Liver (tissue), 9 donors: ENCODE measurements around the gene GBA3. TPM values are rescaled to one million over a fixed set of nuclear protein-coding genes. Genes with fewer than 3 reads are reported as not detected.

Experiments used
- DNase-seq: peaks from one replicate; pipeline ENCODE4 v3.0.0-alpha.2; 2017; ENCODE audit warnings: low spot score
- H3K27ac ChIP-seq, 2 donors: one replicate each; pipeline ENCODE4 v1.7.0; 2013; ENCODE audit warnings: inconsistent platforms in 2 of 2, low read length in 2 of 2, control low read depth in 1 of 2, low read depth in 1 of 2, mild to moderate bottlenecking in 1 of 2
- H3K27me3 ChIP-seq, 4 donors: one replicate each; pipeline versions ENCODE4 v1.6.1 to v1.7.0; 2013; ENCODE audit warnings: low read length in 3 of 4, inconsistent platforms in 1 of 4, mild to moderate bottlenecking in 1 of 4, moderate library complexity in 1 of 4; ENCODE audit not compliant: control insufficient read depth in 4 of 4, insufficient read depth in 4 of 4
- H3K36me3 ChIP-seq, 4 donors: one replicate each; pipeline versions ENCODE4 v1.6.1 to v1.7.0; 2013; ENCODE audit warnings: low read length in 3 of 4, mild to moderate bottlenecking in 3 of 4, low read depth in 1 of 4, moderate library complexity in 1 of 4; ENCODE audit not compliant: control insufficient read depth in 4 of 4, insufficient read depth in 3 of 4
- H3K4me1 ChIP-seq, 4 donors: one replicate each; pipeline versions ENCODE4 v1.6.1 to v1.7.0; 2013; ENCODE audit warnings: low read length in 3 of 4, mild to moderate bottlenecking in 3 of 4, moderate library complexity in 1 of 4; ENCODE audit not compliant: control insufficient read depth in 4 of 4, insufficient read depth in 4 of 4
- H3K4me3 ChIP-seq, 3 donors: one replicate each; pipeline versions ENCODE4 v1.6.1 to v1.7.0; 2013; ENCODE audit warnings: low read length in 3 of 3, control low read depth in 1 of 3, low read depth in 1 of 3, mild to moderate bottlenecking in 1 of 3
- H3K9ac ChIP-seq, 2 donors: one replicate each; pipeline ENCODE4 v1.7.0; 2013; ENCODE audit warnings: low read length in 2 of 2, mild to moderate bottlenecking in 2 of 2, moderate library complexity in 2 of 2, control low read depth in 1 of 2, low read depth in 1 of 2
- H3K9me3 ChIP-seq, 4 donors: one replicate each; pipeline versions ENCODE4 v1.6.1 to v1.7.0; 2013; ENCODE audit warnings: low read length in 3 of 4; ENCODE audit not compliant: control insufficient read depth in 4 of 4
- EGR1 ChIP-seq, 2 donors: IDR thresholded peaks; 2 replicates each; pipeline ENCODE4 v1.6.1; 2016 to 2018; ENCODE audit warnings: antibody characterized with exemption in 2 of 2, low read depth in 2 of 2
- FOXA1 ChIP-seq: IDR thresholded peaks from 2 replicates; pipeline ENCODE4 v1.6.1; 2016; ENCODE audit warnings: antibody characterized with exemption
- FOXA2 ChIP-seq: IDR thresholded peaks from 2 replicates; pipeline ENCODE4 v1.6.1; 2016; ENCODE audit warnings: antibody characterized with exemption
- GABPA ChIP-seq, 2 donors: IDR thresholded peaks in 1 of 2; conservative IDR thresholded peaks in 1 of 2; 2 replicates each; pipeline ENCODE4 v1.6.1; 2016; ENCODE audit warnings: antibody characterized with exemption in 2 of 2, mild to moderate bottlenecking in 1 of 2, moderate library complexity in 1 of 2
- HNF4A ChIP-seq, 2 donors: conservative IDR thresholded peaks; 2 replicates each; pipeline ENCODE4 v1.6.1; 2016; ENCODE audit warnings: antibody characterized with exemption in 2 of 2, mild to moderate bottlenecking in 2 of 2
- HNF4G ChIP-seq: IDR thresholded peaks from 2 replicates; pipeline ENCODE4 v1.6.1; 2016; ENCODE audit warnings: antibody characterized with exemption
- JUND ChIP-seq, 2 donors: IDR thresholded peaks; 2 replicates each; pipeline ENCODE4 v1.6.1; 2016; ENCODE audit warnings: antibody characterized with exemption in 2 of 2
- NR2F2 ChIP-seq: IDR thresholded peaks from 2 replicates; pipeline ENCODE4 v1.6.1; 2016; ENCODE audit warnings: antibody characterized with exemption
- RAD21 ChIP-seq, 2 donors: IDR thresholded peaks; 2 replicates each; pipeline ENCODE4 v1.6.1; 2016; ENCODE audit warnings: antibody characterized with exemption in 2 of 2, mild to moderate bottlenecking in 2 of 2
- RXRA ChIP-seq, 2 donors: IDR thresholded peaks; 2 replicates each; pipeline ENCODE4 v1.6.1; 2017 to 2018; ENCODE audit warnings: antibody characterized with exemption in 2 of 2, mild to moderate bottlenecking in 1 of 2
- SP1 ChIP-seq: IDR thresholded peaks from 2 replicates; pipeline ENCODE4 v1.6.1; 2018; ENCODE audit warnings: antibody characterized with exemption, mild to moderate bottlenecking
- TAF1 ChIP-seq: conservative IDR thresholded peaks from 2 replicates; pipeline ENCODE4 v1.6.1; 2016; ENCODE audit warnings: antibody characterized with exemption, mild to moderate bottlenecking
- YY1 ChIP-seq: IDR thresholded peaks from 2 replicates; pipeline ENCODE4 v1.6.1; 2016; ENCODE audit warnings: antibody characterized with exemption, mild to moderate bottlenecking
- WGBS: extraction: QIAGEN DNeasy Blood & Tissue Kit; methylation state at CpG from one replicate; pipeline ENCODE4 v1.1.7; 2013; 5-methylcytosine and 5-hydroxymethylcytosine counted together
- polyA plus RNA-seq, 2 donors: library from polyadenylated mRNA; stranded (reverse) in 1 of 2; unstranded in 1 of 2; fragments of 200-250 nt in 1 of 2; fragments of >200 nt in 1 of 2; fragmentation: Nextera tagmentation in 1 of 2; extraction: Ambion mirVana in 1 of 2; gene quantifications; one replicate each; pipeline versions ENCODE4 v1.2.1 to v1.2.3, GENCODE V29; 2013 to 2015
- total RNA-seq, 2 donors: library from RNA; depleted of rRNA; stranded (reverse); fragments of >200 nt; gene quantifications; one replicate each; pipeline ENCODE4 v1.2.3, GENCODE V29; 2014
- TF ChIP-seq, protein P1 (sequence below): IDR thresholded peaks from 2 replicates; pipeline ENCODE4 v1.6.1; 2016; ENCODE audit warnings: antibody characterized with exemption
- TF ChIP-seq, protein P2 (sequence below): fragments of 150-350 bp; IDR thresholded peaks from 2 replicates; pipeline ENCODE4 v1.5.1; 2017; ENCODE audit warnings: improper control_type of control experiment, low read depth, low read length; ENCODE audit not compliant: missing input control
- TF ChIP-seq, protein P3 (sequence below): IDR thresholded peaks from 2 replicates; pipeline ENCODE4 v1.6.1; 2016; ENCODE audit warnings: antibody characterized with exemption
- TF ChIP-seq, protein P4 (sequence below): IDR thresholded peaks from 2 replicates; pipeline ENCODE4 v1.6.1; 2016; ENCODE audit warnings: antibody characterized with exemption, mild to moderate bottlenecking
- donor health status: healthy.
- donor health status: healthy.
- donor health status: healthy.
- donor health status: healthy.
- donor health status: healthy.

GBA3 gene
- total and polyA plus RNA-seq, 4 donors = 10.6 to 36.7 (median 18.9) TPM

DNA sequence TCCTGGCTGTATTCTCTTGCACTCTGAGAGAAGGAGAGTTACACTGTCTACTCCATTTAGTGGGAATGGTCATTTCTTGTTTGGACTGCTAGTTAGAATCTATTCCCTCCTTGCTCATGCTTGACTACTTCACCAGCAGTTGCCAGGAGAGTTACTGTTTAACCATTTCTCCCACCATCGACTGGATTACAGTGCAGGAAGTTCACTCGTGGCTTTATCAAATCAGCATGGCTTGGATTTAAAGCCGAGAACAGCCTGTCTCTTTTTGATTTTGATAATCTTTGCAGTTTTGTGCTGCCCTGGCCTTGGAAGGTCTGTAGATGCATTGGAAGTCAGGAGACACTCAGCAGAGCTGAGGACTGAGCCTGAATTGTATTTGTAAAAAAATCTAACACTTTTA is 3.2 kb downstream of the GBA3 start:
- no peaks in the 10 kb centered on the region for H3K27me3 ChIP-seq
- H3K9ac ChIP-seq = peak overlapping the region; percentile 54 to 57
- WGBS = 9% methylated on average over 3 of the region's 3 CpGs
- peak overlapping the region; percentile 84 to 85 for H3K27ac ChIP-seq
- no peaks in the 10 kb centered on the region for H3K9me3 ChIP-seq
- peak overlapping the region; percentile 8 to 44 (median 20) for H3K4me3 ChIP-seq
- DNase-seq = no peak
- H3K4me1 ChIP-seq = peaks cover 2 to 49% (median 33%) of the 10 kb centered on the region in 4 donors
- H3K36me3 ChIP-seq = no peaks in the 10 kb centered on the region
- TF ChIP-seq RXRA (IDR thresholded peaks at IDR 0.05) (peak; percentile 29 to 40), TAF1 (peak; percentile 66), SP1 (peak; percentile 46), RAD21 (IDR thresholded peaks at IDR 0.05) (peak; percentile 31 to 48), YY1 (peak; percentile 64), HNF4A (conservative IDR thresholded peaks at IDR 0.05) (peak; percentile 30 to 50), GABPA (IDR thresholded peaks at IDR 0.05 in 1 of 2, conservative IDR thresholded peaks at IDR 0.05 in 1 of 2) (peak in 1 of 2 donors; percentile 32)
- TF ChIP-seq, protein P1, sequence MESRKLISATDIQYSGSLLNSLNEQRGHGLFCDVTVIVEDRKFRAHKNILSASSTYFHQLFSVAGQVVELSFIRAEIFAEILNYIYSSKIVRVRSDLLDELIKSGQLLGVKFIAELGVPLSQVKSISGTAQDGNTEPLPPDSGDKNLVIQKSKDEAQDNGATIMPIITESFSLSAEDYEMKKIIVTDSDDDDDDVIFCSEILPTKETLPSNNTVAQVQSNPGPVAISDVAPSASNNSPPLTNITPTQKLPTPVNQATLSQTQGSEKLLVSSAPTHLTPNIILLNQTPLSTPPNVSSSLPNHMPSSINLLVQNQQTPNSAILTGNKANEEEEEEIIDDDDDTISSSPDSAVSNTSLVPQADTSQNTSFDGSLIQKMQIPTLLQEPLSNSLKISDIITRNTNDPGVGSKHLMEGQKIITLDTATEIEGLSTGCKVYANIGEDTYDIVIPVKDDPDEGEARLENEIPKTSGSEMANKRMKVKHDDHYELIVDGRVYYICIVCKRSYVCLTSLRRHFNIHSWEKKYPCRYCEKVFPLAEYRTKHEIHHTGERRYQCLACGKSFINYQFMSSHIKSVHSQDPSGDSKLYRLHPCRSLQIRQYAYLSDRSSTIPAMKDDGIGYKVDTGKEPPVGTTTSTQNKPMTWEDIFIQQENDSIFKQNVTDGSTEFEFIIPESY = no peak
- TF ChIP-seq, protein P2, sequence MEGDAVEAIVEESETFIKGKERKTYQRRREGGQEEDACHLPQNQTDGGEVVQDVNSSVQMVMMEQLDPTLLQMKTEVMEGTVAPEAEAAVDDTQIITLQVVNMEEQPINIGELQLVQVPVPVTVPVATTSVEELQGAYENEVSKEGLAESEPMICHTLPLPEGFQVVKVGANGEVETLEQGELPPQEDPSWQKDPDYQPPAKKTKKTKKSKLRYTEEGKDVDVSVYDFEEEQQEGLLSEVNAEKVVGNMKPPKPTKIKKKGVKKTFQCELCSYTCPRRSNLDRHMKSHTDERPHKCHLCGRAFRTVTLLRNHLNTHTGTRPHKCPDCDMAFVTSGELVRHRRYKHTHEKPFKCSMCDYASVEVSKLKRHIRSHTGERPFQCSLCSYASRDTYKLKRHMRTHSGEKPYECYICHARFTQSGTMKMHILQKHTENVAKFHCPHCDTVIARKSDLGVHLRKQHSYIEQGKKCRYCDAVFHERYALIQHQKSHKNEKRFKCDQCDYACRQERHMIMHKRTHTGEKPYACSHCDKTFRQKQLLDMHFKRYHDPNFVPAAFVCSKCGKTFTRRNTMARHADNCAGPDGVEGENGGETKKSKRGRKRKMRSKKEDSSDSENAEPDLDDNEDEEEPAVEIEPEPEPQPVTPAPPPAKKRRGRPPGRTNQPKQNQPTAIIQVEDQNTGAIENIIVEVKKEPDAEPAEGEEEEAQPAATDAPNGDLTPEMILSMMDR = no peak
- TF ChIP-seq, protein P3, sequence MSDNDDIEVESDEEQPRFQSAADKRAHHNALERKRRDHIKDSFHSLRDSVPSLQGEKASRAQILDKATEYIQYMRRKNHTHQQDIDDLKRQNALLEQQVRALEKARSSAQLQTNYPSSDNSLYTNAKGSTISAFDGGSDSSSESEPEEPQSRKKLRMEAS = peak; percentile 69
- TF ChIP-seq, protein P4, sequence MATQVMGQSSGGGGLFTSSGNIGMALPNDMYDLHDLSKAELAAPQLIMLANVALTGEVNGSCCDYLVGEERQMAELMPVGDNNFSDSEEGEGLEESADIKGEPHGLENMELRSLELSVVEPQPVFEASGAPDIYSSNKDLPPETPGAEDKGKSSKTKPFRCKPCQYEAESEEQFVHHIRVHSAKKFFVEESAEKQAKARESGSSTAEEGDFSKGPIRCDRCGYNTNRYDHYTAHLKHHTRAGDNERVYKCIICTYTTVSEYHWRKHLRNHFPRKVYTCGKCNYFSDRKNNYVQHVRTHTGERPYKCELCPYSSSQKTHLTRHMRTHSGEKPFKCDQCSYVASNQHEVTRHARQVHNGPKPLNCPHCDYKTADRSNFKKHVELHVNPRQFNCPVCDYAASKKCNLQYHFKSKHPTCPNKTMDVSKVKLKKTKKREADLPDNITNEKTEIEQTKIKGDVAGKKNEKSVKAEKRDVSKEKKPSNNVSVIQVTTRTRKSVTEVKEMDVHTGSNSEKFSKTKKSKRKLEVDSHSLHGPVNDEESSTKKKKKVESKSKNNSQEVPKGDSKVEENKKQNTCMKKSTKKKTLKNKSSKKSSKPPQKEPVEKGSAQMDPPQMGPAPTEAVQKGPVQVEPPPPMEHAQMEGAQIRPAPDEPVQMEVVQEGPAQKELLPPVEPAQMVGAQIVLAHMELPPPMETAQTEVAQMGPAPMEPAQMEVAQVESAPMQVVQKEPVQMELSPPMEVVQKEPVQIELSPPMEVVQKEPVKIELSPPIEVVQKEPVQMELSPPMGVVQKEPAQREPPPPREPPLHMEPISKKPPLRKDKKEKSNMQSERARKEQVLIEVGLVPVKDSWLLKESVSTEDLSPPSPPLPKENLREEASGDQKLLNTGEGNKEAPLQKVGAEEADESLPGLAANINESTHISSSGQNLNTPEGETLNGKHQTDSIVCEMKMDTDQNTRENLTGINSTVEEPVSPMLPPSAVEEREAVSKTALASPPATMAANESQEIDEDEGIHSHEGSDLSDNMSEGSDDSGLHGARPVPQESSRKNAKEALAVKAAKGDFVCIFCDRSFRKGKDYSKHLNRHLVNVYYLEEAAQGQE = no peak

DNA sequence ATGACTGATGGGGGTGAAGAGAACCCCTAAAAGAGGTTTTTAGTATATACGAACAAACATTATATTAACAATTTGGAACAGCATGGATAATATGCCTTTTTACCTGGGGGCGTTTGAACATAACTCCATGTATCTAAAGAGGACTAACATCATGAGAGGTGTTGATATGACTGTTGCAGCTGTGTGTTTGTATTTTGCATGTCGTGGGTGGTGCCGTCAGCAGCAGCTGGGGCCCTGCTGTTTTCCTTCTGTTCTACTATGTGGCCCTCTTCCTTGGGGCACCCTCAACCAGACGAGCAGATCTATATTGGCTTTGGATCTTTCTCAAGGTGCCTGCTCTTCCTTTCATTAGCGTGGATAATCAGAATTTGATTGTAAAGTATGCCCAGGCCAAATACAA is 11.2 kb downstream of the GBA3 start:
- H3K36me3 ChIP-seq = no peaks in the 10 kb centered on the region
- no peaks in the 10 kb centered on the region for H3K9me3 ChIP-seq
- peaks cover 0 to 3% (median 0%) of the 10 kb centered on the region in 4 donors for H3K4me1 ChIP-seq
- no peak overlapping the region for H3K27ac ChIP-seq
- DNase-seq = no peak
- no peaks in the 10 kb centered on the region for H3K27me3 ChIP-seq
- H3K4me3 ChIP-seq = no peak overlapping the region
- H3K9ac ChIP-seq = no peak overlapping the region
- WGBS = 90% methylated on average over 6 of the region's 6 CpGs
- TF ChIP-seq HNF4G = no peak
- TF ChIP-seq FOXA2 = no peak
- TF ChIP-seq, protein P1 = no peak
- TF ChIP-seq, protein P3 = no peak
- TF ChIP-seq RAD21 (IDR thresholded peaks at IDR 0.05) = no peak
- TF ChIP-seq SP1 = no peak
- TF ChIP-seq HNF4A (conservative IDR thresholded peaks at IDR 0.05) = no peak
- no peak for TF ChIP-seq EGR1 (IDR thresholded peaks at IDR 0.05; ENCODE audit: low read depth in 2 of 2)
- no peak for TF ChIP-seq NR2F2
- TF ChIP-seq FOXA1 = no peak
- no peak for TF ChIP-seq GABPA (IDR thresholded peaks at IDR 0.05 in 1 of 2, conservative IDR thresholded peaks at IDR 0.05 in 1 of 2)
- TF ChIP-seq TAF1 = no peak
- TF ChIP-seq, protein P4 = no peak
- no peak for TF ChIP-seq RXRA (IDR thresholded peaks at IDR 0.05)
- TF ChIP-seq JUND (IDR thresholded peaks at IDR 0.05) = no peak
